GM06990 (cell line): Measurements from ENCODE around the gene RPH3AL.

Experiments used
- DNase-seq: peaks from one replicate; pipeline ENCODE4 v3.0.0-alpha.2; 2011; ENCODE audit not compliant: insufficient read length; ENCODE audit errors: extremely low read depth
- H3K27me3 ChIP-seq: replicated peaks from 2 replicates; pipeline ENCODE4 v1.6.0; 2011; ENCODE audit warnings: low read length; ENCODE audit not compliant: control insufficient read depth, insufficient read depth
- H3K36me3 ChIP-seq: 2 replicates; pipeline ENCODE4 v1.5.1; 2011; ENCODE audit warnings: low read length; ENCODE audit not compliant: control insufficient read depth, insufficient read depth
- H3K4me3 ChIP-seq: replicated peaks from 2 replicates; pipeline ENCODE4 v1.5.1; 2011; ENCODE audit warnings: low read depth, mild to moderate bottlenecking, control low read depth, low read length
- CTCF ChIP-seq: IDR thresholded peaks from 2 replicates; pipeline ENCODE4 v1.5.1; 2011; ENCODE audit warnings: low read length, control low read depth, mild to moderate bottlenecking, inconsistent platforms; ENCODE audit not compliant: insufficient read depth, poor library complexity, severe bottlenecking

The RPH3AL gene

GRCh38 chr17:393806-394717 lies 41.5 kb upstream of the RPH3AL start:
- no peaks in the 10 kb centered on the region for H3K27me3 ChIP-seq
- TF ChIP-seq CTCF = no peak
- H3K36me3 ChIP-seq = no peaks in the 10 kb centered on the region
- no peak for DNase-seq
- H3K4me3 ChIP-seq = no peak overlapping the region

DNA sequence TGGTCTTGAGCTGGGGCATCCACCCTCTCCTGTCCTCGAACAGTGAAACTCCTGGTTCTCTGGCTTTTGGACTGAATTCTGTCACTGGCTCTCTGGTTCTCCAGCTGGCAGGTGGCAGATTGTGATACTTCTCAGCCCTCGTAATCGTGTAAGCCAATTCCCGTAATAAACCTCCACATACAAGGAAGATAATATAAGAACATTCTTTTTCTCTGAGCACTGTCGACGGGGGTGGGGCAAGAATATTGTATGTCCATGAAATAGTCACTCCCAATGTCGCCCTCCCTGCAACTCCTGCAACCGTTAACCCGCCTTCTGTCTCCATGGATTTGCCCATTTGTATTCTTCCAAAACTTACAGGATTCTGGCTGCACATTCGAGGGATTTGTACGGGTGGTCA lies 39.2 kb upstream of the RPH3AL start:
- Histone ChIP-seq H3K36me3 (no peaks in the 10 kb centered on the region), H3K27me3 (no peaks in the 10 kb centered on the region), H3K4me3 (no peak overlapping the region)
- DNase-seq = no peak
- no peak for TF ChIP-seq CTCF

DNA sequence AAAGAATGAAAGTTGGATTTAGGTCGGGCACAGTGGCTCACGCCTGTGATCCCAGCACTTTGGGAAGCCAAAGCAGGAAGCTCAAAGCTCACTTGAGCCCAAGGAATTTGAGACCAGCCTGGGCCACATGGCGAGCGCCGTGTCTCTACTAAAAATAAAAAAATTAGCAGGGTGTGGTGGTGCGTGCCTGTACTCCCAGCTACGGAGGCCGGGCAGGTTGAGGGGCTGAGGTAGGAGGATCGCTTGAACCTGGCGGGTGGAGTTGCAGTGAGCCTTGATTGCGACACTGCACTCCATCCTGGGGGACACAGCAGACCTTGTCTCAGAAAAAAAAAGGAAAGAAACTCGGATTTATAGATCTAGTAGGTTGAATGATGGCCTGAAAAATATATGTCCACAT lies 37.4 kb upstream of the RPH3AL start:
- Histone ChIP-seq H3K27me3 (no peaks in the 10 kb centered on the region; the same call in 1 of the 2 replicates), H3K4me3 (no peak overlapping the region), H3K36me3 (no peaks in the 10 kb centered on the region)
- TF ChIP-seq CTCF = no peak
- DNase-seq = no peak

- Histone ChIP-seq H3K4me3 (no peak overlapping the region), H3K36me3 (no peaks in the 10 kb centered on the region), H3K27me3 (no peaks in the 10 kb centered on the region; the same call in 1 of the 2 replicates)
- no peak for TF ChIP-seq CTCF
- no peak for DNase-seq
Observed at GRCh38 chr17:388087-388486, 35.5 kb upstream of the RPH3AL start.

- no peaks in the 10 kb centered on the region for H3K36me3 ChIP-seq
- peak; percentile 13 for TF ChIP-seq CTCF
- peak; percentile 59 for DNase-seq
- peak overlapping the region; percentile 34 for H3K4me3 ChIP-seq
- no peaks in the 10 kb centered on the region; the same call in 1 of the 2 replicates for H3K27me3 ChIP-seq
Observed at GRCh38 chr17:386141-386876, 33.7 kb upstream of the RPH3AL start.
